HEK293T (cell line): Measurements from ENCODE around the gene MYO7B.

Source experiments
- ARNT ChIP-seq: fragments of 450-650 bp; IDR thresholded peaks from 2 replicates; pipeline ENCODE4 v1.6.1; 2017; ENCODE audit warnings: mild to moderate bottlenecking
- BHLHE40 ChIP-seq: fragments of 450-650 bp; IDR thresholded peaks from 2 replicates; pipeline ENCODE4 v1.6.1; 2016; ENCODE audit warnings: mild to moderate bottlenecking, moderate library complexity, borderline replicate concordance
- ELF4 ChIP-seq: fragments of 450-650 bp; IDR thresholded peaks from 2 replicates; pipeline ENCODE4 v1.6.1; 2017; ENCODE audit warnings: antibody characterized with exemption
- FOXA1 ChIP-seq: fragments of 450-650 bp; IDR thresholded peaks from 2 replicates; pipeline ENCODE4 v1.6.1; 2016; ENCODE audit warnings: mild to moderate bottlenecking
- FOXK2 ChIP-seq: fragments of 450-650 bp; IDR thresholded peaks from 2 replicates; pipeline ENCODE4 v1.6.1; 2016; ENCODE audit warnings: mild to moderate bottlenecking
- FOXM1 ChIP-seq: fragments of 450-650 bp; IDR thresholded peaks from 2 replicates; pipeline ENCODE4 v1.6.1; 2017; ENCODE audit warnings: mild to moderate bottlenecking, borderline replicate concordance
- HDGF ChIP-seq: fragments of 450-650 bp; IDR thresholded peaks from 2 replicates; pipeline ENCODE4 v1.6.1; 2017; ENCODE audit warnings: antibody characterized with exemption, borderline replicate concordance
- LEF1 ChIP-seq: fragments of 450-650 bp; IDR thresholded peaks from 2 replicates; pipeline ENCODE4 v1.6.1; 2017; ENCODE audit warnings: mild to moderate bottlenecking, borderline replicate concordance
- SP1 ChIP-seq: fragments of 450-650 bp; IDR thresholded peaks from 2 replicates; pipeline ENCODE4 v1.6.1; 2017
- TARDBP ChIP-seq: fragments of 450-650 bp; IDR thresholded peaks from 2 replicates; pipeline ENCODE4 v1.6.1; 2016
- ZNF384 ChIP-seq: fragments of 450-650 bp; IDR thresholded peaks from 2 replicates; pipeline ENCODE4 v1.6.1; 2016
- TF ChIP-seq, protein P1 (sequence below): fragments of 450-650 bp; IDR thresholded peaks from 2 replicates; pipeline ENCODE4 v1.6.1; 2016

DNA sequence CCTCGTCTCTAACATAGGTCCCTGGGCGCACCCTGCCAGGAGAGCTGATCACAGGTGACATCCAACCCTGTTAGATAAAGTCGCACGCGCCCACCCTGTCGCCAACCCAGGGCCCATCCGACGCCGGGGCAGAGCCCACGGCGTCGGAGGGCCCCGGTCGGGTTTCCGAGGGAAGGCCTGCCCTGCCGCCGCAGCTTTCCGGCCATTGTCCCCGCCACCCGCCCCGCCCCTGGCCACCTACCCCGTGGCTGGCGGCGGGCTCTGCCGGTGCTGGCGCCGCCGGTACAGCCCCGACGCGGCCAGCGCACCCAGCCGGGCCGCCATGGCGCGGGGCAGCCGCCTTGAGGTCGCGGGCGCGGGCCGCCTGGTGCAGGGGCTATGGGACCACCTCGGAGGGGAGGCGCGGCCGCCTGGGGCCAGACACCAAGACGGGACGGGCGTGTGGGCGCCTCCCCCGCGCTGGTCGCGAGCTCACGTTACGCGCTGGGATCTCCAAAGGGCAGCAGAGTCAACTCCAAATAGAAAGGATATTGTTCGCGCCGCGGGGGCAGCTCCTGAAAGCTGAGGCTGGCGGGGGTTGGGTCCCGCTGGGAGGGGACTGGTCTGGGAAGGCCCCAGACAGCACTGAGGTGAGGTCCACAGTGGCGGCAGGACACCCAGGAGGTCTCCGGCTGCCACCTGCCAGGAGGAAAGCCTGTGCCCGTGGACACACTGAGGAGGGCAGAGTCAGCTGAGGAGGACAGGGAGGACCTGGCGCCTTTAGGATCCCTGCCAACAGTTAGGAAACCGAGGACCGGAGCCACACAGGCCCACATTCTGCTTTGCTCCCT lies 128.8 kb downstream of the MYO7B start:
- no peak for TF ChIP-seq ZNF384
- no peak for TF ChIP-seq HDGF
- TF ChIP-seq FOXA1, result no peak
- TF ChIP-seq ARNT, result no peak
- TF ChIP-seq SP1, result no peak
- TF ChIP-seq, protein P1, sequence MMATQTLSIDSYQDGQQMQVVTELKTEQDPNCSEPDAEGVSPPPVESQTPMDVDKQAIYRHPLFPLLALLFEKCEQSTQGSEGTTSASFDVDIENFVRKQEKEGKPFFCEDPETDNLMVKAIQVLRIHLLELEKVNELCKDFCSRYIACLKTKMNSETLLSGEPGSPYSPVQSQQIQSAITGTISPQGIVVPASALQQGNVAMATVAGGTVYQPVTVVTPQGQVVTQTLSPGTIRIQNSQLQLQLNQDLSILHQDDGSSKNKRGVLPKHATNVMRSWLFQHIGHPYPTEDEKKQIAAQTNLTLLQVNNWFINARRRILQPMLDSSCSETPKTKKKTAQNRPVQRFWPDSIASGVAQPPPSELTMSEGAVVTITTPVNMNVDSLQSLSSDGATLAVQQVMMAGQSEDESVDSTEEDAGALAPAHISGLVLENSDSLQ, result no peak
- TF ChIP-seq TARDBP, result no peak
- TF ChIP-seq ELF4, result no peak
- no peak for TF ChIP-seq FOXK2
- no peak for TF ChIP-seq FOXM1
- no peak for TF ChIP-seq BHLHE40
- no peak for TF ChIP-seq LEF1
